Stimulated activated CD8-positive, alpha-beta memory T cell treated with anti-CD3 and anti-CD28 coated beads, Interleukin-12 subunit alpha, Interleukin-12 subunit beta, amount 100 ng/mL, for 24 hours (primary cell): Measurements from ENCODE around the gene GNPTAB.

Source experiments
- DNase-seq: peaks from one replicate; pipeline ENCODE4 v3.0.0-alpha.2; 2020; ENCODE audit errors: extremely low read depth

Gene GNPTAB

GRCh38 chr12:101696251-101697196, 134.2 kb downstream of the GNPTAB start:
- DNase-seq: no peak

- no peak for DNase-seq
These were observed 135.1 kb downstream of the GNPTAB start for GRCh38 chr12:101695706-101696105.
